HEK293 (cell line): Measurements from ENCODE around the gene SESTD1.
A peak's percentile ranks its signal among the peaks of the same experiment; 100 is the strongest.

Source experiments
- CTCF ChIA-PET: fragments of 350-600 bp; formaldehyde crosslinking; extraction: SDS; loops from one replicate; lab custom pipeline; 2021; ENCODE audit warnings: antibody characterized with exemption; lab: Yijun Ruan, JAX
- POLR2A ChIA-PET: fragments of 300-600 bp; formaldehyde crosslinking; extraction: SDS; loops from one replicate; lab custom pipeline; 2020; ENCODE audit warnings: antibody characterized with exemption, inconsistent platforms; lab: Yijun Ruan, JAX
- H3K27ac ChIP-seq: fragments of 200-500 bp; sonication (Bioruptor generic); 2 replicates; pipeline ENCODE4 v1.5.1; 2014; ENCODE audit warnings: low read depth, low read length, control low read depth, inconsistent platforms; ENCODE audit errors: extremely low read depth
- H3K36me3 ChIP-seq, 2 experiments: fragments of 200-500 bp in 1 of 2; sonication (Bioruptor generic) in 1 of 2; 1 replicate in 1 of 2; 2 replicates in 1 of 2; pipeline ENCODE4 v1.5.1; 2014 to 2017; ENCODE audit warnings: inconsistent platforms in 2 of 2, low read length in 2 of 2; ENCODE audit not compliant: control insufficient read depth in 2 of 2, insufficient read depth in 1 of 2
- H3K4me1 ChIP-seq: fragments of 200-500 bp; sonication (Bioruptor generic); 2 replicates; pipeline ENCODE4 v1.5.1; 2014; ENCODE audit warnings: mild to moderate bottlenecking, low read length, inconsistent platforms; ENCODE audit not compliant: control insufficient read depth, insufficient read depth
- H3K4me3 ChIP-seq: 2 replicates; pipeline ENCODE4 v1.5.1; 2011; ENCODE audit warnings: low read depth, mild to moderate bottlenecking, control low read depth, low read length, moderate library complexity
- H3K9me3 ChIP-seq: fragments of 200-500 bp; sonication (Bioruptor generic); 2 replicates; pipeline ENCODE4 v1.5.1; 2014; ENCODE audit warnings: low read depth, low read length, inconsistent platforms; ENCODE audit not compliant: control insufficient read depth, insufficient read depth
- SP3 ChIP-seq: fragments of 450-650 bp; formaldehyde crosslinking; IDR thresholded peaks from 2 replicates; pipeline ENCODE4 v1.5.1; 2016; ENCODE audit warnings: missing biosample characterization, missing genetic modification characterization
- ZNF174 ChIP-seq: fragments of 450-650 bp; formaldehyde crosslinking; IDR thresholded peaks from 2 replicates; pipeline ENCODE4 v1.5.0; 2017; ENCODE audit warnings: missing biosample characterization, mild to moderate bottlenecking, missing genetic modification characterization
- ZNF248 ChIP-seq: fragments of 450-650 bp; formaldehyde crosslinking; IDR thresholded peaks from 2 replicates; pipeline ENCODE4 v1.5.1; 2017; ENCODE audit warnings: missing biosample characterization, missing genetic modification characterization
- ZNF366 ChIP-seq: fragments of 450-650 bp; formaldehyde crosslinking; conservative IDR thresholded peaks from 2 replicates; pipeline ENCODE4 v1.5.1; 2016; ENCODE audit warnings: missing biosample characterization, missing genetic modification characterization
- ZNF433 ChIP-seq: fragments of 450-650 bp; formaldehyde crosslinking; IDR thresholded peaks from 2 replicates; pipeline ENCODE4 v1.5.1; 2016; ENCODE audit warnings: missing biosample characterization, missing genetic modification characterization, low read depth
- ZNF473 ChIP-seq: fragments of 450-650 bp; formaldehyde crosslinking; IDR thresholded peaks from 2 replicates; pipeline ENCODE4 v1.5.1; 2017; ENCODE audit warnings: missing biosample characterization, missing genetic modification characterization
- ZNF571 ChIP-seq: fragments of 450-650 bp; formaldehyde crosslinking; IDR thresholded peaks from 2 replicates; pipeline ENCODE4 v1.5.0; 2017; ENCODE audit warnings: missing biosample characterization, missing genetic modification characterization
- ZNF654 ChIP-seq: fragments of 450-650 bp; formaldehyde crosslinking; IDR thresholded peaks from 2 replicates; pipeline ENCODE4 v1.5.1; 2016; ENCODE audit warnings: low read depth, missing biosample characterization, missing genetic modification characterization
- ZNF776 ChIP-seq: fragments of 450-650 bp; formaldehyde crosslinking; IDR thresholded peaks from 2 replicates; pipeline ENCODE4 v1.5.0; 2017; ENCODE audit warnings: missing biosample characterization, missing genetic modification characterization, borderline replicate concordance
- ZNF830 ChIP-seq: fragments of 450-650 bp; IDR thresholded peaks from 2 replicates; pipeline ENCODE4 v1.5.0; 2018; ENCODE audit warnings: missing biosample characterization, missing genetic modification characterization, low read depth, mild to moderate bottlenecking, moderate library complexity
- TF ChIP-seq, protein P1 (sequence below): fragments of 450-650 bp; formaldehyde crosslinking; IDR thresholded peaks from 2 replicates; pipeline ENCODE4 v1.5.1; 2017; ENCODE audit warnings: missing biosample characterization, missing genetic modification characterization
- TF ChIP-seq, protein P2 (sequence below): fragments of 450-650 bp; formaldehyde crosslinking; IDR thresholded peaks from 2 replicates; pipeline ENCODE4 v1.5.1; 2016; ENCODE audit warnings: missing biosample characterization, missing genetic modification characterization
- TF ChIP-seq, protein P3 (sequence below): fragments of 450-650 bp; formaldehyde crosslinking; IDR thresholded peaks from 2 replicates; pipeline ENCODE4 v1.5.1; 2016; ENCODE audit warnings: missing biosample characterization, missing genetic modification characterization
- TF ChIP-seq, protein P4 (sequence below): fragments of 450-650 bp; formaldehyde crosslinking; conservative IDR thresholded peaks from 2 replicates; pipeline ENCODE4 v1.5.1; 2016; ENCODE audit warnings: low read depth, missing biosample characterization, missing genetic modification characterization

The SESTD1 gene

DNA sequence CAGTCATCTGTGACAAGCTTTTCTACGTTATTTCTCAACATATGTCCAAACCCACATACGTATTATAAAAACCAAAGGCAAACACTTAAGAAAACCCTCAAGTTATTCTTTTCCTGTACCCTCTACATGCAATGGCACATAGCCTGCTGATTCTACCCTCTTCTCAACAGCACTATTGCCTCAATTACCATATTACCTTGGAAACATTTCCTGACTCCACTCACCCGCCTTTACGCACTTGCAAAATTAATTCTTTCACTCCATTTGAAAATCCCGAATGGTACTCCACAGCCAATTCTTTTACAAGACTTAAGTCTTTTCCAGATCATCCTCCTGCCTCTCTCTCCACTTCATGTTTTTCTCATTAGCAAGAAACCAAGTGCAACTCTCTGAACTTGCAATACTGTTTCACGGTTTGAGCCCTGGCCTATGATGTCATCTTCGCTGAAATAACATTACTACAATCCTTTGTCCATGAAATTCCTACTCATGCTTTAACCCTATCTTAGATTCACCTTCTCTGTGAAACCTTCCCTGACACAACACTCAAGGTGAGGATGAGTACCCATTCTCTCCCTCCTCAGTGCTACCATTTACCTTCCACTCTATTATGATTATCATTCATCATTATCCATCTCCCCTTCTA lies 29.0 kb downstream of the SESTD1 start (continued):
- TF ChIP-seq ZNF366 (tag by site-specific recombination) (peak; percentile 54), ZNF830 (tag by site-specific recombination) (no peak), SP3 (no peak), ZNF473 (tag by site-specific recombination) (no peak), ZNF571 (no peak), ZNF433 (tag by site-specific recombination) (no peak), ZNF174 (tag by site-specific recombination) (no peak), ZNF248 (no peak)
- TF ChIP-seq, protein P1, sequence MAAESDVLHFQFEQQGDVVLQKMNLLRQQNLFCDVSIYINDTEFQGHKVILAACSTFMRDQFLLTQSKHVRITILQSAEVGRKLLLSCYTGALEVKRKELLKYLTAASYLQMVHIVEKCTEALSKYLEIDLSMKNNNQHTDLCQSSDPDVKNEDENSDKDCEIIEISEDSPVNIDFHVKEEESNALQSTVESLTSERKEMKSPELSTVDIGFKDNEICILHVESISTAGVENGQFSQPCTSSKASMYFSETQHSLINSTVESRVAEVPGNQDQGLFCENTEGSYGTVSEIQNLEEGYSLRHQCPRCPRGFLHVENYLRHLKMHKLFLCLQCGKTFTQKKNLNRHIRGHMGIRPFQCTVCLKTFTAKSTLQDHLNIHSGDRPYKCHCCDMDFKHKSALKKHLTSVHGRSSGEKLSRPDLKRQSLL (tag by site-specific recombination), result no peak
- TF ChIP-seq, protein P2, sequence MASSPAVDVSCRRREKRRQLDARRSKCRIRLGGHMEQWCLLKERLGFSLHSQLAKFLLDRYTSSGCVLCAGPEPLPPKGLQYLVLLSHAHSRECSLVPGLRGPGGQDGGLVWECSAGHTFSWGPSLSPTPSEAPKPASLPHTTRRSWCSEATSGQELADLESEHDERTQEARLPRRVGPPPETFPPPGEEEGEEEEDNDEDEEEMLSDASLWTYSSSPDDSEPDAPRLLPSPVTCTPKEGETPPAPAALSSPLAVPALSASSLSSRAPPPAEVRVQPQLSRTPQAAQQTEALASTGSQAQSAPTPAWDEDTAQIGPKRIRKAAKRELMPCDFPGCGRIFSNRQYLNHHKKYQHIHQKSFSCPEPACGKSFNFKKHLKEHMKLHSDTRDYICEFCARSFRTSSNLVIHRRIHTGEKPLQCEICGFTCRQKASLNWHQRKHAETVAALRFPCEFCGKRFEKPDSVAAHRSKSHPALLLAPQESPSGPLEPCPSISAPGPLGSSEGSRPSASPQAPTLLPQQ, result no peak
- TF ChIP-seq, protein P3, sequence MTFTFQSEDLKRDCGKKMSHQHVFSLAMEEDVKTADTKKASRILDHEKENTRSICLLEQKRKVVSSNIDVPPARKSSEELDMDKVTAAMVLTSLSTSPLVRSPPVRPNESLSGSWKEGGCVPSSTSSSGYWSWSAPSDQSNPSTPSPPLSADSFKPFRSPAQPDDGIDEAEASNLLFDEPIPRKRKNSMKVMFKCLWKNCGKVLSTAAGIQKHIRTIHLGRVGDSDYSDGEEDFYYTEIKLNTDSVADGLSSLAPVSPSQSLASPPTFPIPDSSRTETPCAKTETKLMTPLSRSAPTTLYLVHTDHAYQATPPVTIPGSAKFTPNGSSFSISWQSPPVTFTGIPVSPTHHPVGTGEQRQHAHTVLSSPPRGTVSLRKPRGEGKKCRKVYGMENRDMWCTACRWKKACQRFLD, result no peak

DNA sequence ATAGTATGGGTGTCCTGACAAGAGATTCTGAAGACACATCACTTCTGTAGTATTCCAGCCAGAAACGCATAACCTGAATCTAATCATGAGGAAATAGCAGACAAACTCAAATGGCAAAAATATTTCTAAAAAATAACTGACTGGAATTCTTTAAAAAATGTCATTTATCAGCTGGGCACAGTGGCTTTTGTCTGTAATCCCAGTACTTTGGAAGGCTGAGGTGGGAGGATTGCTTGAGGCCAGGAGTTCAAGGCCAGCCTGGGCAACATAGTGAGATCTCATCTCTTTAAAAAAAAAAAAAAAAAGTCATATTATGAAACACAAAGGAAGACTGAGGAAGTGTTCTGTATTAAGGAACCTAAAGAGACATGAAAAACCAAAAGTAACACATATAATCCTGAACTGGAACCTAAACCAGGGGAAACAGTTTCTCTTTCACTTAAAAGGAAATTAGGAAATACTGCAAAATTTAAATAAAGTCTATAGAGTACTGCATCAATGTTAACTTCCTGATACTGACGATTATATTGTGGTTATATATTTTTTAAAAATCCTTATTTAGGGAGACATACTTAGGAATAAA lies 29.9 kb downstream of the SESTD1 start:
- CTCF ChIA-PET, result interaction anchor here (1.0 to 1.4 kb wide), 2 partner anchors 23 to 176 kb away, joined by 3 to 4 read pairs; no protein-coding TSS in a partner anchor

More for the DNA sequence above, 29.9 kb downstream of the SESTD1 start:
- H3K4me1 ChIP-seq, result peaks cover 21% of the 10 kb centered on the region
- TF ChIP-seq, protein P4, sequence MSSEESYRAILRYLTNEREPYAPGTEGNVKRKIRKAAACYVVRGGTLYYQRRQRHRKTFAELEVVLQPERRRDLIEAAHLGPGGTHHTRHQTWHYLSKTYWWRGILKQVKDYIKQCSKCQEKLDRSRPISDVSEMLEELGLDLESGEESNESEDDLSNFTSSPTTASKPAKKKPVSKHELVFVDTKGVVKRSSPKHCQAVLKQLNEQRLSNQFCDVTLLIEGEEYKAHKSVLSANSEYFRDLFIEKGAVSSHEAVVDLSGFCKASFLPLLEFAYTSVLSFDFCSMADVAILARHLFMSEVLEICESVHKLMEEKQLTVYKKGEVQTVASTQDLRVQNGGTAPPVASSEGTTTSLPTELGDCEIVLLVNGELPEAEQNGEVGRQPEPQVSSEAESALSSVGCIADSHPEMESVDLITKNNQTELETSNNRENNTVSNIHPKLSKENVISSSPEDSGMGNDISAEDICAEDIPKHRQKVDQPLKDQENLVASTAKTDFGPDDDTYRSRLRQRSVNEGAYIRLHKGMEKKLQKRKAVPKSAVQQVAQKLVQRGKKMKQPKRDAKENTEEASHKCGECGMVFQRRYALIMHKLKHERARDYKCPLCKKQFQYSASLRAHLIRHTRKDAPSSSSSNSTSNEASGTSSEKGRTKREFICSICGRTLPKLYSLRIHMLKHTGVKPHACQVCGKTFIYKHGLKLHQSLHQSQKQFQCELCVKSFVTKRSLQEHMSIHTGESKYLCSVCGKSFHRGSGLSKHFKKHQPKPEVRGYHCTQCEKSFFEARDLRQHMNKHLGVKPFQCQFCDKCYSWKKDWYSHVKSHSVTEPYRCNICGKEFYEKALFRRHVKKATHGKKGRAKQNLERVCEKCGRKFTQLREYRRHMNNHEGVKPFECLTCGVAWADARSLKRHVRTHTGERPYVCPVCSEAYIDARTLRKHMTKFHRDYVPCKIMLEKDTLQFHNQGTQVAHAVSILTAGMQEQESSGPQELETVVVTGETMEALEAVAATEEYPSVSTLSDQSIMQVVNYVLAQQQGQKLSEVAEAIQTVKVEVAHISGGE (tag by site-specific recombination), result no peak
- TF ChIP-seq ZNF776 (no peak), ZNF654 (tag by site-specific recombination) (no peak)
- H3K4me3 ChIP-seq, result no peak overlapping the region
- POLR2A ChIA-PET, result no interaction called here
- no peaks in the 10 kb centered on the region for H3K9me3 ChIP-seq
- H3K27ac ChIP-seq, result no peak overlapping the region
- no peaks in the 10 kb centered on the region for H3K36me3 ChIP-seq
